ENCODE results near the gene ZNF525. TPM values are rescaled to one million over a fixed set of nuclear protein-coding genes. Genes with fewer than 3 reads are reported as not detected.
"Not testable (repeated sequence)": the region's sequence is repeated elsewhere in the genome, so short reads cannot be mapped to it uniquely, and the experiment has no call there.

Gene ZNF525
- total RNA-seq, 1 donor from 2014 or later = 5.9 TPM

GRCh38 chr19:53355739-53356138 is 9.8 kb upstream of the ZNF525 start:
- H3K4me1 Mint-ChIP-seq (ENCODE audit: low read depth) = no peaks in the 10 kb centered on the region
- TF ChIP-seq, protein P1, sequence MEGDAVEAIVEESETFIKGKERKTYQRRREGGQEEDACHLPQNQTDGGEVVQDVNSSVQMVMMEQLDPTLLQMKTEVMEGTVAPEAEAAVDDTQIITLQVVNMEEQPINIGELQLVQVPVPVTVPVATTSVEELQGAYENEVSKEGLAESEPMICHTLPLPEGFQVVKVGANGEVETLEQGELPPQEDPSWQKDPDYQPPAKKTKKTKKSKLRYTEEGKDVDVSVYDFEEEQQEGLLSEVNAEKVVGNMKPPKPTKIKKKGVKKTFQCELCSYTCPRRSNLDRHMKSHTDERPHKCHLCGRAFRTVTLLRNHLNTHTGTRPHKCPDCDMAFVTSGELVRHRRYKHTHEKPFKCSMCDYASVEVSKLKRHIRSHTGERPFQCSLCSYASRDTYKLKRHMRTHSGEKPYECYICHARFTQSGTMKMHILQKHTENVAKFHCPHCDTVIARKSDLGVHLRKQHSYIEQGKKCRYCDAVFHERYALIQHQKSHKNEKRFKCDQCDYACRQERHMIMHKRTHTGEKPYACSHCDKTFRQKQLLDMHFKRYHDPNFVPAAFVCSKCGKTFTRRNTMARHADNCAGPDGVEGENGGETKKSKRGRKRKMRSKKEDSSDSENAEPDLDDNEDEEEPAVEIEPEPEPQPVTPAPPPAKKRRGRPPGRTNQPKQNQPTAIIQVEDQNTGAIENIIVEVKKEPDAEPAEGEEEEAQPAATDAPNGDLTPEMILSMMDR (IDR thresholded peaks at IDR 0.05) = no peak
- H3K36me3 Mint-ChIP-seq (ENCODE audit: low read depth) = peaks cover 51% of the 10 kb centered on the region
- no peak overlapping the region for H3K27ac Mint-ChIP-seq (ENCODE audit: unreplicated experiment)
- no peaks in the 10 kb centered on the region for H3K27me3 Mint-ChIP-seq (ENCODE audit: low read depth)
- no peak for DNase-seq (ENCODE audit: low spot score)
- peaks cover 66% of the 10 kb centered on the region for H3K9me3 Mint-ChIP-seq (ENCODE audit: low read depth)
- no peak overlapping the region for H3K4me3 Mint-ChIP-seq (ENCODE audit: unreplicated experiment)

DNA sequence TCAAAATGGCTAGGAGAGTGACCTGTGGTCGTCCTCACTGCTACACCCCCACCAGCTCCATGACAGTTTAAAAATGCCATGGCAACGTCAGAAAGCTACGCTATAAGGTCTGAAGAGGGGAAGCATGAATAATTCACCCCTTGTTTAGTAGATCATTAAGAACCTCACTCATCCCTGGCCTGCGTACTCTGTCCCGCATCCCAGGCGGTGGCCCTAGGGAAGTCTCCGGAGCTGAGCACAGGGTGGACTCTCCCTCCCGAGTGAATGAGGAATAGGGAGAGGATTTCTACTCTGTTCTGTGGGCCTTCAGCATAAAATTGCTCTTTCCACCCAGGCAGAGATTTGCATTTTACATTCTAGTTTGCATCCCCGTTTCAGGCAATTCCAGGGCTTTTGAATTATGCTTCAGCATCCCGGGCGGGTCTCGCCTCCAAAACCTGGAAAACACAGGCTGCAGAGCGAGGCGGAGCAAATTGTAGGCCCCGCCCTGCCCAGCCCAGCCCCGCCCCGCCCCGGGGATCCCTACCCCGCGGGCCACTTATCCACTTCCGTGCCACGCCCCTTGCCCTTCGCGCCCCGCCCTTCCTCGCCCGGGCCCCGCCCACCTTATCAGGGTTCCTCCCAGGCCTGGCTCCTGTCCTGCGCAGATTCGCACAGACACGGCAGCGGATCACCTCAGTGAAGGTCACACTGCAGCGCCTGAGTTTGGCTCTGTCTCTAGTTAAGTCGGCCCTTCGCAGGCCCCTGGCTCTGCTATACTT is 7.5 kb upstream of the ZNF525 start:
- Mint-ChIP-seq H3K27ac (ENCODE audit: unreplicated experiment) (peak overlapping the region; percentile 22), H3K36me3 (ENCODE audit: low read depth) (peaks cover 28% of the 10 kb centered on the region), H3K9me3 (ENCODE audit: low read depth) (peaks cover 48% of the 10 kb centered on the region), H3K27me3 (ENCODE audit: low read depth) (no peaks in the 10 kb centered on the region), H3K4me3 (ENCODE audit: unreplicated experiment) (no peak overlapping the region), H3K4me1 (ENCODE audit: low read depth) (no peaks in the 10 kb centered on the region)
- DNase-seq (ENCODE audit: low spot score) = no peak
- TF ChIP-seq, protein P1 (IDR thresholded peaks at IDR 0.05) = no peak

DNA sequence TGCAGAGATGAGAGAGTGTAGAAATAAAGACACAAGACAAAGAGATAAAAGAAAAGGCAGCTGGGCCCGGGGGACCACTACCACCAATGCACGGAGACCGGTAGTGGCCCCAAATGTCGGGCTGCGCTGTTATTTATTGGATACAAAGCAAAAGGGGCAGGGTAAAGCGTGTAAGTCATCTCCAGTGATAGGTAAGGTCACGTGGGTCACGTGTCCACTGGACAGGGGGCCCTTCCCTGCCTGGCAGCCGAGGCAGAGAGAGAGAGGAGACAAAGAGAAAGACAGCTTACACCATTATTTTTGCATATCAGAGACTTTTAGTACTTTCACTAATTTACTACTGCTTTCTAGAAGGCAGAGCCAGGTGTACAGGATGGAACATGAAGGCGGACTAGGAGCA is 5.4 kb upstream of the ZNF525 start:
- peaks cover 14% of the 10 kb centered on the region for H3K36me3 Mint-ChIP-seq (ENCODE audit: low read depth)
- not testable (repeated sequence) for H3K4me1 Mint-ChIP-seq (ENCODE audit: low read depth); H3K27ac Mint-ChIP-seq (ENCODE audit: unreplicated experiment); DNase-seq (ENCODE audit: low spot score); H3K27me3 Mint-ChIP-seq (ENCODE audit: low read depth); H3K4me3 Mint-ChIP-seq (ENCODE audit: unreplicated experiment)
- peaks cover 36% of the 10 kb centered on the region for H3K9me3 Mint-ChIP-seq (ENCODE audit: low read depth)

- H3K4me3 Mint-ChIP-seq (ENCODE audit: unreplicated experiment) = peak overlapping the region; percentile 92
- peaks cover 3% of the 10 kb centered on the region for H3K36me3 Mint-ChIP-seq (ENCODE audit: low read depth)
- peaks cover 4% of the 10 kb centered on the region for H3K9me3 Mint-ChIP-seq (ENCODE audit: low read depth)
- TF ChIP-seq, protein P1 (IDR thresholded peaks at IDR 0.05) = no peak
- H3K27ac Mint-ChIP-seq (ENCODE audit: unreplicated experiment) = peak overlapping the region; percentile 83
- DNase-seq (ENCODE audit: low spot score) = no peak
- H3K27me3 Mint-ChIP-seq (ENCODE audit: low read depth) = no peaks in the 10 kb centered on the region
- peaks cover 18% of the 10 kb centered on the region for H3K4me1 Mint-ChIP-seq (ENCODE audit: low read depth)
Observed at GRCh38 chr19:53365899-53366493, 491 bp downstream of the ZNF525 start.

- Mint-ChIP-seq H3K27ac (ENCODE audit: unreplicated experiment) (no peak overlapping the region), H3K4me1 (ENCODE audit: low read depth) (no peaks in the 10 kb centered on the region), H3K4me3 (ENCODE audit: unreplicated experiment) (no peak overlapping the region), H3K9me3 (ENCODE audit: low read depth) (peaks cover 7% of the 10 kb centered on the region), H3K27me3 (ENCODE audit: low read depth) (no peaks in the 10 kb centered on the region), H3K36me3 (ENCODE audit: low read depth) (peaks cover 35% of the 10 kb centered on the region)
- DNase-seq (ENCODE audit: low spot score) = no peak
- TF ChIP-seq, protein P1 (IDR thresholded peaks at IDR 0.05) = no peak
Observed at GRCh38 chr19:53372196-53372595, 6.7 kb downstream of the ZNF525 start.

Measured in chondrocyte (in vitro differentiated cells).